Activated T-helper 1 cell treated with anti-CD3 and anti-CD28 coated beads, Interleukin-12 subunit alpha, Interleukin-12 subunit beta, Interleukin-2, Interleukin-4 antibody, amounts not matched to agents 30 ng/mL and 10 ng/mL and 1 ng/mL, durations not matched to agents 14 hours and 24 hours and 36 hours (primary cell): ENCODE data around the gene PRSS21. TPM values are rescaled to one million over a fixed set of nuclear protein-coding genes. Genes with fewer than 3 reads are reported as not detected.

Experiments used
- DNase-seq: peaks from one replicate; pipeline ENCODE4 v3.0.0; 2021; ENCODE audit warnings: low spot score
- H3K27ac Mint-ChIP-seq: one replicate; pipeline ENCODE4 v1.8.0; 2021; ENCODE audit warnings: mild to moderate bottlenecking, mixed read lengths
- H3K27me3 Mint-ChIP-seq: one replicate; pipeline ENCODE4 v1.8.0; 2022; ENCODE audit warnings: mild to moderate bottlenecking, moderate library complexity, mixed read lengths; ENCODE audit not compliant: insufficient read depth
- H3K36me3 Mint-ChIP-seq: one replicate; pipeline ENCODE4 v1.8.0; 2021; ENCODE audit warnings: low read depth, mixed read lengths
- H3K4me1 Mint-ChIP-seq: one replicate; pipeline ENCODE4 v1.8.0; 2021; ENCODE audit warnings: low read depth, mixed read lengths
- H3K4me3 Mint-ChIP-seq: one replicate; pipeline ENCODE4 v1.8.0; 2021; ENCODE audit warnings: mild to moderate bottlenecking, moderate library complexity, mixed read lengths
- H3K9me3 Mint-ChIP-seq: one replicate; pipeline ENCODE4 v1.8.0; 2021; ENCODE audit warnings: mixed read lengths
- intact Hi-C: fragments of 100-400 bp; cut with micrococcal nuclease; formaldehyde crosslinking; loops from one replicate; pipeline ENCODE4 v1.15.1; 2024
- total RNA-seq: library from RNA; stranded (reverse); gene quantifications from 2 replicates; pipeline ENCODE4 v1.2.3, GENCODE V29; 2022

The PRSS21 gene
- total RNA-seq, 1 donor from 2014 or later, result 10.1 TPM

DNA sequence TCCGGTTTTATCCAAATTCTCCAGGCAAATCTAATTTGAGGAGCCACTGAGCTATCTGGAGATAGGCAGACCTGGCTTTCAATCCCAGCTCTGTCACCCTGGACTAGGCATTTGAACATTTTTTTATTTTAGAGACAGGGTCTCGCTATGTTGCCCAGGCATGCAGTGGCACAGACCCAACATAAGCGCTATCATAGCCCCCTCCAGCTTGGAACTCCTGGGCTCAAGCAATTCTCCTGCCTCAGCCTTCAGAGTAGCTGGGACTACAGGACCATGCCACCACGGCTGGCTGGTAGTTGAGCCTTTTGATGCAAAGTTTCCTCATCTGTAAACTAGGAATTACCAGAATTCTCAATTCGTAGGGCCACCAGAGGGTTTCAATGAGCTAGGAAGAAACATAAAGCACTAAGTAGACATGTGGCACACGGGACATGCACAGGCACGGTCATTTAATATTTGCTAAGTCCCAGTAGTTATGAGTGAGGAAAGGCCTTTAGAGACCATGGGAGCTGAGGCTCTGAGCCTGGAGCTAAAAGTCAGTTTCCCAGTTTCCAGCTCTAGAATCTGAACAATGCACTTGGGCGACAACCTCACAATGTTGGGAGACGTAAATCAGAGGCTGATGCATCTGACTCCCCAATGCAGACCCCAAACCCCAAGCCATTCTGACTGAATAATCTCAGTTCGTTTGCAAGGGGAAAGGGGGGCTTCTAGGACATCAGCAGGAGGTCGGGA lies 41.1 kb upstream of the PRSS21 start:
- DNase-seq, result no peak
- peaks cover 21% of the 10 kb centered on the region for H3K36me3 Mint-ChIP-seq
- no peaks in the 10 kb centered on the region for H3K27me3 Mint-ChIP-seq
- H3K9me3 Mint-ChIP-seq, result no peaks in the 10 kb centered on the region
- H3K4me3 Mint-ChIP-seq, result peak overlapping the region; percentile 90
- peaks cover 27% of the 10 kb centered on the region for H3K4me1 Mint-ChIP-seq
- intact Hi-C loops, result loop anchor here (2.0 to 5.0 kb wide), 2 partner anchors 94 to 129 kb away; partner anchors contain the start of gene KCTD5
- peak overlapping the region; percentile 94 for H3K27ac Mint-ChIP-seq

DNA sequence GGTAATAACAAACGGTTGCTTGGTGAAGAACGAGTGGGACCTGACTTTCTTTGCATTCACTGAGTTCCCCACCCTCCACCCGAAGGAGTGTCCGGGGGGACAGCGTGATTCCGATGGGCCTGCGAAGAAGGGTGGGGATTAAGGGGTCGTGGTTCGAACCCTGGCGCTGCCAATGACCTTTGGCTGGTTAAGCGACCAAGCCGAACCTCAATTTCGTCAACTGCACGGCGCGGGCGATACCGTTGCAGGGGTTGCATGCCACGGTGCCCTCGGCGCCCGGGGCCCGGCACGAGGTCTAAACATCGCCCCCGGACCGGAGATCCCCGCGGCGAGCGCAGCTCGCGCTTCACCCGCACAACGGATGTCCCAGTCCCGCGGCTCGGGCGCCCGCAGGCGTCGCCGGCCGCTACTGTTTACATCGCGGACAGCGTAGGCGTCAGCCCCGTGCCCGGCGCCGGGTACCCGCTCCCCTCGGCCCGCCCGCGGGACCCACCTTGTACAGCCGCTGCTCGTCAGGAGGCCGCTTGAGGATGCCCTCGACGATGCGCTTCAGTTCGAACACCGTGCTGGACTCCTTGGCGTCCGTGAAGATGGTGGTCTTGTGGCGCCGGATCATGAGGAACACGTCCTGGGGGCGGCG lies 40.4 kb upstream of the PRSS21 start:
- peak; percentile 36 for DNase-seq
- H3K4me1 Mint-ChIP-seq, result peaks cover 27% of the 10 kb centered on the region
- intact Hi-C loops, result loop anchor here (1.0 to 5.0 kb wide), 6 partner anchors 23 to 128 kb away; partner anchors contain the start of gene KCTD5
- no peaks in the 10 kb centered on the region for H3K9me3 Mint-ChIP-seq
- peak overlapping the region; percentile 90 for H3K4me3 Mint-ChIP-seq
- H3K36me3 Mint-ChIP-seq, result peaks cover 18% of the 10 kb centered on the region
- no peaks in the 10 kb centered on the region for H3K27me3 Mint-ChIP-seq
- H3K27ac Mint-ChIP-seq, result peak overlapping the region; percentile 94

DNA sequence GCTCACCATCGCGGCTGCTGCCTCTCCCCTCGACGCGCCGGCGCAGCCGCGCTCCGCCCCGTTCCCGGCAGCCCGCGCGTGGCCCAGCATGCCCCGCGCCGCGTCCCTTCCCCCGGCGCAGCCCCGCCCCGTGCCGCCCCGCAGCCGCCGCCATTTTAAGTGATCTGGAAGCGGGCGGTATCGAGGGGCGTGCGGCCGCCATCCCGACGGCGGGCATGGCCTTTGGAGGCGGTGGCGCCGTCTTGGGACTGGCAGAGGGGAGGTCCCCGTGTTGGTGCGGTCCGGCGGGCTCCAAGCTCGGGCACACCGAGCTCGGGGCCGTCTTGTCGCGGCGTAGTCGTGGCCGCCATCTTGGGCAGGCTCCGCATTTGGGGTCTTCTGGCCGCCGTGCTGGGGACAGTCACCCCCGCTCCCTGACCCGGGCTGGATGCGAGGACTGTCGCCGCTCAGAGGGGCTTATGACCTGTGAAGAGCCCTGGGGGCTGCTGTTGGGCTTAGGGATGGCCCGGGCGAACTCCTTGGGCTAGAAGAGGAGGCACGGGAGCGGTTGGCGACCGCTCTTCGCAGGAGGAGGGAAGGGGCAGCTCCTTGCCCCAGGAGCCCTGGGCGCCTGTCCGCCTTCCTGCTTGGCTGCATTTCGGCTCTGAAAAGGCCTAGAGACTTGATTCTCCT lies 39.7 kb upstream of the PRSS21 start, which contains the start of gene ELOB:
Gene ELOB (minus strand): TSS at position 50 of the 672 bp plus-strand sequence. CDS start 41 bp downstream, at position 9.
- DNase-seq, result peak; percentile 87
- Mint-ChIP-seq H3K4me1 (peaks cover 27% of the 10 kb centered on the region), H3K36me3 (peaks cover 12% of the 10 kb centered on the region), H3K4me3 (peak within 1 kb of the TSS; percentile 93), H3K9me3 (no peaks in the 10 kb centered on the region), H3K27ac (peak within 1 kb of the TSS; percentile 94), H3K27me3 (no peaks in the 10 kb centered on the region)
- intact Hi-C loops, result loop anchor here (1.0 to 5.0 kb wide), 6 partner anchors 24 to 127 kb away; partner anchors contain the start of gene KCTD5

DNA sequence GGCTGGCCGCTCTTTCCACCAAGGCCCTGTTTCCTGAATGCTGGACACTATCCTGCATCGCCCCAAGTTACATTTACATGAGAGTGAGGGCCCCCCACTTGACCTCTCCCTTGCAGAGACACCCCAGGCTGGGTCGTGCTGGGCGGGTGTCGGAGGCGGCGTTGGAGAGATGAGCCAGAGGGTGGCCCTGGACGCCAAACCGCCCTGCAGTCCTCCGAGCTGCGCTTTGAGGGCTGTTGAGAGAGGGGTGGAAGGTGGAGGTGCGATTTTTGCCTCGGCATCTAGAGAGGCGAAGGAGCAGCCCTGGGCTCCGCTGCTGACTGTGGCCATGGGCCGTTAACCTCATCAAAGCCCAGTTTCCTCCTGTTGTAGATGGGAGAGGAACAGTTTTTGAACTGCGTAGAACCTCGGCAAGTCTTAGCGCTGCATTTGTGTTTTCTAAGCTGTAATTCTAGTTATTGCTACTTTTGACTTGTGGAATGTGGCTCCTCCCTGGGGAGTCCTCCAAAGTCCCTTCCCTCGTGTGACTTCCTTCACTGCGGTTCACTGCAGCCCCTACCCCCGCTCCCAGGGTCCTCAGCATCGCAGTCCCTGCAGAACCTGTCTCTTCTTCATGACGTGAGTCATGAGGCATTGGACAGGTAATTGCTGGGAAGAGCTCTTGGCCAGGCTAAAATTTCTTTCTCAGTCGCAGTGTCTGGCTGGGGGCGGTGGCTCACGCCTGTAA lies 39.0 kb upstream of the PRSS21 start:
- DNase-seq, result no peak
- intact Hi-C loops, result loop anchor here (1.0 to 5.0 kb wide), 6 partner anchors 25 to 127 kb away; partner anchors contain the start of gene KCTD5
- peaks cover 22% of the 10 kb centered on the region for H3K4me1 Mint-ChIP-seq
- H3K27ac Mint-ChIP-seq, result peak overlapping the region; percentile 93
- peaks cover 8% of the 10 kb centered on the region for H3K36me3 Mint-ChIP-seq
- no peaks in the 10 kb centered on the region for H3K27me3 Mint-ChIP-seq
- H3K4me3 Mint-ChIP-seq, result peak overlapping the region; percentile 93
- H3K9me3 Mint-ChIP-seq, result no peaks in the 10 kb centered on the region

DNA sequence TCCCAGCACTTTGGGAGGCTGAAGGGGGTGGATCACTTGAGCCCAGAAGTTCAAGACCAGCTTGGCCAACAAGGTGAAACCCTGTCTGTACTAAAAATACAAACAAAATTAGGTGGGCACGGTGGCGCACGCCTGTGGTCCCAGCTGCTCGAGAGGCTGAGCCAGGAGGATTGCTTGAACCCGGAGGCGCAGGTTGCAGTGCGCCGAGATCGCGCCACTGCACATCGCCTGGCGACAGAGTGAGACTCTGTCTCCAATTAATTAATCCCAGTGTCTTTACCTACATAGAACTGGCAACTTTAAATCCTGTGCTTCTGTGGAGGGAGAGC lies 38.4 kb upstream of the PRSS21 start:
- Mint-ChIP-seq H3K27ac (peak overlapping the region; percentile 93), H3K4me3 (peak overlapping the region; percentile 93), H3K4me1 (peaks cover 22% of the 10 kb centered on the region), H3K27me3 (no peaks in the 10 kb centered on the region), H3K9me3 (no peaks in the 10 kb centered on the region), H3K36me3 (peaks cover 5% of the 10 kb centered on the region)
- intact Hi-C loops, result loop anchor here (5.0 kb wide), 1 partner anchor 96 kb away; the partner anchor contains the start of gene KCTD5
- no peak for DNase-seq

DNA sequence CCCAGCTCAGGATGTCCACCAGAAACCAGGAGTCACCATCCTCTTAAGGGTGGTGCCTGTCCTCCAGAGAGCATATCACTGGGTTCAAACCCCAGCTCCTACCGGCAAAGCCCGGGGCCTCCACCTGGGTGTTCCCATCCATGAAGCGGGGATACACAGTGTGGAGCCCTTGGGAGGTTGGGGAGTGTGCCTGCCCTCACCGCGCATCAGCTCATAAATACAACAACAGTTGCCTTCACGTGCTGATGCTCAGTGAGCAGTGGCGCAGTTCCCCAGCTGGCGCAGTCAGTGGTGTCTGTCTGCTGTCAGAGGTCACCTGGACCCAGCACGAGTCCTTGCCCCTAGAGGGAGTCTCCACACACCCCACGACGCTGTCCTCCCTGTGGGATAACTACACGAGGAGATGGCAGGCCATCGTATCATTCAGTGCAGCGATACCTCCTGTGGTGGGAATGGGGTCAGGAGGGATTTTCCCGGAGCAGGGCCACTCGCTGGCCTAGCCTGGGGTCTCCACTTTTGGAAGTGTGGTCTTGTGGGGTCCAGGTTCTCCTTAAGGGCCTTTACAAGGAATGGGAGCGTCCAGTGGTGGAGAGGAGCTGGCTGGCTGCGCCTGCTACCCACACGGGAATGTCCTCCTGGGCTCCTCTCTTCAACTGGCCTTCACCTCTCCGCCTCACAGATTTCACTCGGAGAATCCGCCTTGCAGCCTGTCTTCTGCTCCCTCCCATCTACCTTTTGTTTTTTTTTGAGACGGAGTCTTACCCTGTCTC lies 37.7 kb upstream of the PRSS21 start:
- no peak for DNase-seq
- intact Hi-C loops, result loop anchor here (5.0 kb wide), 1 partner anchor 97 kb away; the partner anchor contains the start of gene KCTD5

DNA sequence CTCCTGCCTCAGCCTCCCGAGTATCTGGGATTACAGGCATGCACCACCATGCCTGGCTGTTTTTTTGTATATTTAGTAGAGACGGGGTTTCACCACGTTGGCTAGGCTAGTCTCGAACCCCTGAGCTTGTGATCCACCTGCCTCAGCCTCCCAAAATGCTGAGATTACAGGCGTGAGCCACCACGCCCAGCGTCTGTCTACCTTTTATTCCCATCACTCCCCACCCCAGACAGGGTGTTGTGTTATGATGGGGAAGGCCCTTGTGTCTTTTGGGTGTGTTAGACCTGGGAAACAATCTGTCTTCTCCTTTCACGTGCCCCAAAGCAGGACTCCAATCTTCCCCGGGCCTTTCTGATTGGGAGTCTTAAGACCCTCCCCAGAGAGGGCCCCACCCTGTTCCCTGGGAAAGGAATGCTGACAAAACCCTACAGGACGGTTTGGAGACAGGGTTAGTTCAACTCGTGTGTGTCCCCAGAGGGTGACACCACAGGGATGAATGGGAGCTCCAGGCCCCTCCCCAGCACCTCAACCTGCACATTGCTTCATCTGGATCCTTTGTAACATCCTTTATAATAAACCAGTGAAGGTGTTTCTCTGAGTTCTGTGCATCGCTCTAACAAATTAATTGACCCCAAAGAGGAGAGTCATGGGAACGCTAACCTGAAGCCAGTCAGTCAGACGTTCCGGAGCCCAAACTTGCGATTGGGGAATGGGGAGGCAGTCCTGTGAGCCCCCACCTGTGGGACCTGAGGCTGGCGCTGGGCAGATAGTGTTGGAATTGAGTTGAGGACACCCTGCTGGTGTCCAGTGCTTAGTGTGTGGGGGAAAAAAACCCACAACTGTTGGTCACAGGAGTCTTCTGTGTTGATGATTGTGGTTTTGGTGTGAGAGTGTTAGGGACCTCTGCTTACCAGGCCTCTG lies 36.8 kb upstream of the PRSS21 start:
- peaks cover 4% of the 10 kb centered on the region for H3K27me3 Mint-ChIP-seq
- no peak for DNase-seq
- H3K4me1 Mint-ChIP-seq, result peaks cover 21% of the 10 kb centered on the region

More for the DNA sequence above, 37.7 kb upstream of the PRSS21 start:
- Mint-ChIP-seq H3K36me3 (peaks cover 2% of the 10 kb centered on the region), H3K9me3 (no peaks in the 10 kb centered on the region), H3K4me3 (peak overlapping the region; percentile 93), H3K4me1 (peaks cover 22% of the 10 kb centered on the region), H3K27me3 (peaks cover 2% of the 10 kb centered on the region), H3K27ac (peak overlapping the region; percentile 29)

DNA sequence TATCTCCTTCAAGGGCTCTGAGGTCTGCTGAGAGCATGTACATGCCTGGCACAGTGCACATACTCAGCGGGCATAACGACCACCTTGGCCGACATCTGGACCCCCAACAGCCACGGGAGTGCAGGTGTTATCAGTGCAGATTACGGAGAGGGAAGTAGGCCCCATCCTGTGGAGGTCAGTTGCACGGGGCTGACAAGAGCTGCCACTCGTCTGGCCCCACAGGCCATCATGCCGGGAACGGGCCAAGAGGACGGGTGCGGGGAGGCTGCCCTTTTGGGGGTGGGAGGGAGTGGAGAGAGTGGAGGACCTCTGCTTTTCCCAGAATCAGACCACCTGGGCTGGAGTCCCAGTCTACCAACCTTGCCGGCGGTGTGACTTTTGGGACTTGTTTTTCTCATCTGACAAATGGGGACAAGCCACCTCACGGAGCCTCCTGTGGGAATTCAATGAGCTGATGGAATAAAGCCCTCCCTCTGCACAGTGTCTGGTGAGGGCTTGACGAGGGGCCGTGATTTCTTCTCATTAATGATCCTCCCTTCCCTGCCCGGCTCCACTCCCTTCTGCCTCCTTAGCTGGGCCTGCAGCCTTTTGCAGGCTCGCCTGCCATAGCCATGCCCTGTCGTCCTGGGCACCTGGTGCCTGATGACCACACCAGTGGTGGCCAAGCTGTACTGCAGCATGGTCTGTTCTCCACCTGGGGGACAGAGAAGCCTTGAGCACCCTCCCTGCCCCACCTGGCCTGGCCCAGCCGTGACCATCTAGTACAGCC lies 34.3 kb upstream of the PRSS21 start:
- no peak for DNase-seq
- H3K27ac Mint-ChIP-seq, result no peak overlapping the region
- peaks cover 2% of the 10 kb centered on the region for H3K36me3 Mint-ChIP-seq
- intact Hi-C loops, result loop anchor here (5.0 kb wide), 1 partner anchor 260 kb away; the partner anchor contains the start of gene AMDHD2
- H3K4me1 Mint-ChIP-seq, result peaks cover 10% of the 10 kb centered on the region
- no peaks in the 10 kb centered on the region for H3K9me3 Mint-ChIP-seq
- peaks cover 13% of the 10 kb centered on the region for H3K27me3 Mint-ChIP-seq
- no peak overlapping the region for H3K4me3 Mint-ChIP-seq

More for the DNA sequence above, 36.8 kb upstream of the PRSS21 start:
- peak overlapping the region; percentile 57 for H3K4me3 Mint-ChIP-seq
- H3K9me3 Mint-ChIP-seq, result no peaks in the 10 kb centered on the region
- peaks cover 2% of the 10 kb centered on the region for H3K36me3 Mint-ChIP-seq
- intact Hi-C loops, result loop anchor here (5.0 kb wide), 2 partner anchors 98 to 258 kb away; partner anchors contain the start of genes AMDHD2 and KCTD5
- H3K27ac Mint-ChIP-seq, result peak overlapping the region; percentile 29

DNA sequence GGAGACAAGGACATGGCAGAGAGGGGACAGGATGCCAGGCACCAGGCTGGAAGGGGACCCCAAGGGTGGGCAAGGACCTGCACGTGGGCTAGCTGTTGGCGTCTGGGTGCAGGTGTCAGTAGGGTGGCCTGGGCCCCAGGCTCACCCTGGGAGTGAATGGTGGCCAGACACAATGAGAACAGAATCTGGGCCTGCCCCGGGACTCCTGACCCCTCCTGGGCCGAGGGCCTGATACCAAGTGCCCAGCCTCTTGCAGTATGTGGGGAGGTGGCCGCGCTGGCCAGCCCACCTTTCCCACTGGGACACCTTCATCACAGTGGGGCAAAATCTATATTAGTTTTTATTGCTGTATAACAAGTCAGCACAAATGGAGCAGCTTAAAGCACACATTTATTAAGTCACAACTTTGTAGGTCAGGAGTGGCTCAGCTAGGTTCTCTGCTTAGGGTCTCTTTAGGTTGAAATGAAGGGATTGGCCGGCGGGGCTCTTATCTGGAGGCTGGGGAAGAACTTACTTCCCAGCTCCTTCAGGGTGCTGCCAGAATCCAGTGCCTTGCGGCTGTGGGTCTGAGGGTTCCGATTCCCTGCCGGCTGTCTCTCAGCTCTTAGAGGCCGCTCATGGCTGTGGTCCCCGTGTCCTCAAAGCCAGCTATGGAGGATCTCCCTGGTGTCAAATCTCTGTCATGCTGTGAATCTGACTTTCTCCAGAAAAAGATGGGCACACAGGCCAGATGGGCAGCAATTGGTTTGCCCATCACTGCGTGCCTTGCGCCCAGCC lies 33.3 kb upstream of the PRSS21 start:
- Mint-ChIP-seq H3K4me3 (no peak overlapping the region), H3K27ac (peak overlapping the region; percentile 23), H3K36me3 (no peaks in the 10 kb centered on the region), H3K9me3 (no peaks in the 10 kb centered on the region), H3K4me1 (no peaks in the 10 kb centered on the region), H3K27me3 (peaks cover 14% of the 10 kb centered on the region)
- no peak for DNase-seq
- intact Hi-C loops, result loop anchor here (5.0 kb wide), 1 partner anchor 261 kb away; the partner anchor contains the start of gene AMDHD2
